Heart left ventricle (tissue), 16 donors: ENCODE measurements around the gene SULT1A1. TPM values are rescaled to one million over a fixed set of nuclear protein-coding genes. Genes with fewer than 3 reads are reported as not detected.

Source experiments
- ATAC-seq, 4 donors: fragments of 200-7000 bp; cut with Tn5 transposase; one replicate each; pipeline ENCODE4 v1.9.1; 2020 to 2022; ENCODE audit warnings: moderate library complexity in 4 of 4, mild to moderate bottlenecking in 3 of 4, moderate number of reproducible peaks in 1 of 4
- DNase-seq, 5 donors: peaks; one replicate each; pipeline ENCODE4 v3.0.0-alpha.2; 2020
- H3K27ac ChIP-seq, 12 donors: fragments of 200-600 bp; sonication (generic) in 4 of 12; one replicate each; pipeline versions ENCODE4 v1.5.0 to v1.8.0; 2016 to 2022; ENCODE audit warnings: mild to moderate bottlenecking in 2 of 12
- H3K27me3 ChIP-seq, 9 donors: fragments of 200-600 bp; sonication (generic) in 2 of 9; one replicate each; pipeline versions ENCODE4 v1.5.1 to v1.8.0; 2016 to 2022; ENCODE audit warnings: mild to moderate bottlenecking in 3 of 9
- H3K36me3 ChIP-seq, 9 donors: fragments of 200-600 bp; sonication (generic) in 2 of 9; one replicate each; pipeline versions ENCODE4 v1.5.0 to v1.8.0; 2018 to 2022; ENCODE audit warnings: mild to moderate bottlenecking in 2 of 9
- H3K4me1 ChIP-seq, 12 donors: fragments of 200-600 bp; sonication (generic) in 4 of 12; one replicate each; pipeline versions ENCODE4 v1.5.0 to v1.8.0; 2016 to 2022; ENCODE audit warnings: mild to moderate bottlenecking in 3 of 12
- H3K4me3 ChIP-seq, 12 donors: fragments of 200-600 bp; sonication (generic) in 4 of 12; one replicate each; pipeline versions ENCODE4 v1.5.0 to v1.8.0; 2017 to 2022; ENCODE audit warnings: mild to moderate bottlenecking in 9 of 12, moderate library complexity in 4 of 12
- H3K9me3 ChIP-seq, 12 donors: fragments of 200-600 bp; sonication (generic) in 4 of 12; one replicate each; pipeline versions ENCODE4 v1.5.0 to v1.8.0; 2016 to 2022; ENCODE audit warnings: mild to moderate bottlenecking in 1 of 12
- POLR2A ChIP-seq, 2 donors: fragments of 450-650 bp; IDR thresholded peaks; one replicate each; pipeline ENCODE4 v1.6.1; 2017; ENCODE audit warnings: antibody characterized with exemption in 2 of 2, mild to moderate bottlenecking in 2 of 2, moderate library complexity in 2 of 2
- WGBS, 4 donors: extraction: QIAGEN DNeasy Blood & Tissue Kit in 2 of 4; methylation state at CpG; one replicate each; pipeline versions ENCODE4 v1.1.5 to v1.1.7; 2013 to 2018; 5-methylcytosine and 5-hydroxymethylcytosine counted together
- intact Hi-C, 10 donors: fragments of 100-400 bp; cut with DNase I; formaldehyde crosslinking; loops; one replicate each; pipeline versions ENCODE4 v1.11.1 to v1.14.2; 2022
- polyA plus RNA-seq, 2 donors: library from polyadenylated mRNA; stranded (reverse); fragments of 200-250 nt; gene quantifications; one replicate each; pipeline ENCODE4 v1.2.3, GENCODE V29; 2013
- total RNA-seq, 9 donors: library from RNA; depleted of rRNA in 2 of 9; stranded (reverse); fragments of >200 nt in 2 of 9; fragmentation: NEBNext Ultra II Directional in 3 of 9; extraction: Animal tissue kit (Norgen Biotek cat#: 25700) in 3 of 9; gene quantifications; one replicate each; pipeline versions ENCODE4 v1.1.0 to v1.2.4, GENCODE V29; 2016 to 2023
- TF ChIP-seq, protein P1 (sequence below), 12 donors: fragments of 200-600 bp; sonication (generic) in 4 of 12; IDR thresholded peaks; one replicate each; pipeline versions ENCODE4 v1.5.0 to v1.8.0; 2018 to 2022; ENCODE audit warnings: antibody characterized with exemption in 12 of 12, mild to moderate bottlenecking in 5 of 12
- donor health status: ischemic (EF 13 %, LVEDD 7.1; RV severe dilation, severe dysfunction).
- donor health status: healthy with polysubstance abuse.
- donor health status: DM: no; HTN: yes; CAD: no.
- donor health status: DM: no; HTN: no; CAD: no.
- donor health status: ischemic (EF 25% LVEDD 6.9; RV normal size, moderate dysfunction).
- donor health status: ischemic (EF 25% LVEDD 5.7; RV mildly dilated, moderate dysfunction).
- donor health status: healthy.
- donor health status: DM: yes; HTN: yes; CAD: no.
- donor health status: ischemic (EF 35%, LVEDD 5.7; RV mildly dilated, moderate dysfunction).
- donor health status: nonischemic (EF 11% LVEDD 7.7; RV severe dilation, severe dysfunction).
- donor health status: DM: yes; HTN: yes; CAD: no.
- donor health status: PGD.
- donor health status: ischemic (EF 29% LVEDD 5.4; RV normal size, mild dysfunction).
- donor health status: nonischemic (EF 23%, LVEDD 6.1; RV moderate dilation, normal function).

The SULT1A1 gene
- total and polyA plus RNA-seq, 11 donors, result 6.9 to 35.9 (median 13.3) TPM

- DNase-seq (no peak), ATAC-seq (no peak)
- H3K4me3 ChIP-seq, result no peak overlapping the region
- 90 to 93% (median 90%) methylated on average over 11 to 13 of the region's 13 CpGs for WGBS, 4 donors
- TF ChIP-seq, protein P1, sequence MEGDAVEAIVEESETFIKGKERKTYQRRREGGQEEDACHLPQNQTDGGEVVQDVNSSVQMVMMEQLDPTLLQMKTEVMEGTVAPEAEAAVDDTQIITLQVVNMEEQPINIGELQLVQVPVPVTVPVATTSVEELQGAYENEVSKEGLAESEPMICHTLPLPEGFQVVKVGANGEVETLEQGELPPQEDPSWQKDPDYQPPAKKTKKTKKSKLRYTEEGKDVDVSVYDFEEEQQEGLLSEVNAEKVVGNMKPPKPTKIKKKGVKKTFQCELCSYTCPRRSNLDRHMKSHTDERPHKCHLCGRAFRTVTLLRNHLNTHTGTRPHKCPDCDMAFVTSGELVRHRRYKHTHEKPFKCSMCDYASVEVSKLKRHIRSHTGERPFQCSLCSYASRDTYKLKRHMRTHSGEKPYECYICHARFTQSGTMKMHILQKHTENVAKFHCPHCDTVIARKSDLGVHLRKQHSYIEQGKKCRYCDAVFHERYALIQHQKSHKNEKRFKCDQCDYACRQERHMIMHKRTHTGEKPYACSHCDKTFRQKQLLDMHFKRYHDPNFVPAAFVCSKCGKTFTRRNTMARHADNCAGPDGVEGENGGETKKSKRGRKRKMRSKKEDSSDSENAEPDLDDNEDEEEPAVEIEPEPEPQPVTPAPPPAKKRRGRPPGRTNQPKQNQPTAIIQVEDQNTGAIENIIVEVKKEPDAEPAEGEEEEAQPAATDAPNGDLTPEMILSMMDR (IDR thresholded peaks at IDR 0.05), result no peak
- no peaks in the 10 kb centered on the region for H3K27me3 ChIP-seq
- H3K27ac ChIP-seq, result no peak overlapping the region
- no peaks in the 10 kb centered on the region for H3K9me3 ChIP-seq
- intact Hi-C loops, result no loop called here
- peaks cover 0 to 19% (median 4%) of the 10 kb centered on the region in 12 donors for H3K4me1 ChIP-seq
- peaks cover 0 to 45% (median 29%) of the 10 kb centered on the region in 9 donors for H3K36me3 ChIP-seq
Measured at GRCh38 chr16:28592979-28593553, 16.8 kb downstream of the SULT1A1 start.

- TF ChIP-seq, protein P1 (IDR thresholded peaks at IDR 0.05), result no peak
- TF ChIP-seq POLR2A (IDR thresholded peaks at IDR 0.05), result no peak
Measured at GRCh38 chr16:28592511-28592910, 17.3 kb downstream of the SULT1A1 start.

GRCh38 chr16:28591355-28591754 is 18.5 kb downstream of the SULT1A1 start:
- H3K36me3 ChIP-seq, result peaks cover 0 to 54% (median 46%) of the 10 kb centered on the region in 9 donors
- intact Hi-C loops, result no loop called here

More at GRCh38 chr16:28592511-28592910, 17.3 kb downstream of the SULT1A1 start:
- 91 to 97% (median 95%) methylated on average over 4 to 5 of the region's 5 CpGs for WGBS, 4 donors
- DNase-seq (no peak), ATAC-seq (no peak)
- Histone ChIP-seq H3K4me3 (no peak overlapping the region), H3K27me3 (no peaks in the 10 kb centered on the region), H3K36me3 (peaks cover 0 to 49% (median 34%) of the 10 kb centered on the region in 9 donors), H3K9me3 (no peaks in the 10 kb centered on the region), H3K4me1 (peaks cover 0 to 16% (median 2%) of the 10 kb centered on the region in 12 donors), H3K27ac (no peak overlapping the region)
- intact Hi-C loops, result no loop called here

More at GRCh38 chr16:28591355-28591754, 18.5 kb downstream of the SULT1A1 start:
- no peaks in the 10 kb centered on the region for H3K27me3 ChIP-seq
- no peak overlapping the region for H3K4me3 ChIP-seq
- no peaks in the 10 kb centered on the region for H3K9me3 ChIP-seq
- H3K27ac ChIP-seq, result no peak overlapping the region
- peaks cover 0 to 5% (median 0%) of the 10 kb centered on the region in 12 donors for H3K4me1 ChIP-seq
- TF ChIP-seq POLR2A (IDR thresholded peaks at IDR 0.05), result no peak
- TF ChIP-seq, protein P1 (IDR thresholded peaks at IDR 0.05), result no peak
- ATAC-seq (no peak), DNase-seq (no peak)
- 79 to 95% (median 88%) methylated on average over 6 of the region's 6 CpGs for WGBS, 4 donors
